GM23338 (cell line): ENCODE data around the gene EXOC6B. TPM values are rescaled to one million over a fixed set of nuclear protein-coding genes. Genes with fewer than 3 reads are reported as not detected.
A peak's percentile ranks its signal among the peaks of the same experiment; 100 is the strongest.

Experiments
- ATAC-seq: fragments of 200-7000 bp; cut with Tn5 transposase; 3 replicates; pipeline ENCODE4 v1.9.1; 2020
- DNase-seq: peaks from one replicate; pipeline ENCODE4 v3.0.0-alpha.2; 2015; ENCODE audit warnings: low spot score
- H2AFZ ChIP-seq: fragments of 200-600 bp; sonication (generic); 2 replicates; pipeline ENCODE4 v1.8.0; 2016; ENCODE audit warnings: antibody characterized with exemption, mild to moderate bottlenecking, moderate library complexity
- H3F3A ChIP-seq: fragments of 200-600 bp; sonication (generic); replicated peaks from 2 replicates; pipeline ENCODE4 v1.8.0; 2017; ENCODE audit warnings: antibody characterized with exemption, mixed run types, low read depth
- H3K27ac ChIP-seq: fragments of 200-600 bp; sonication (generic); 2 replicates; pipeline ENCODE4 v1.6.1; 2016; ENCODE audit warnings: low read depth
- H3K27me3 ChIP-seq: fragments of 200-600 bp; sonication (generic); 2 replicates; pipeline ENCODE4 v1.8.0; 2016; ENCODE audit warnings: mild to moderate bottlenecking, mixed run types, moderate library complexity; ENCODE audit not compliant: insufficient read depth
- H3K36me3 ChIP-seq: fragments of 200-600 bp; sonication (generic); 2 replicates; pipeline ENCODE4 v1.8.0; 2016; ENCODE audit warnings: mild to moderate bottlenecking; ENCODE audit not compliant: insufficient read depth
- H3K4me1 ChIP-seq: fragments of 200-600 bp; sonication (generic); 2 replicates; pipeline ENCODE4 v1.8.0; 2016; ENCODE audit warnings: mild to moderate bottlenecking, moderate library complexity; ENCODE audit not compliant: insufficient read depth
- H3K4me2 ChIP-seq: fragments of 200-600 bp; sonication (generic); 2 replicates; pipeline ENCODE4 v1.7.1; 2017; ENCODE audit warnings: mixed run types
- H3K4me3 ChIP-seq: fragments of 200-600 bp; sonication (generic); 2 replicates; pipeline ENCODE4 v1.6.1; 2016; ENCODE audit warnings: mixed run types
- H3K79me2 ChIP-seq: fragments of 200-600 bp; sonication (generic); replicated peaks from 2 replicates; pipeline ENCODE4 v1.8.0; 2017; ENCODE audit warnings: mild to moderate bottlenecking; ENCODE audit not compliant: insufficient read depth
- H3K9me2 ChIP-seq: fragments of 200-600 bp; sonication (generic); 2 replicates; pipeline ENCODE4 v1.8.0; 2017; ENCODE audit not compliant: insufficient read depth
- H4K20me1 ChIP-seq: fragments of 200-600 bp; sonication (generic); replicated peaks from 2 replicates; pipeline ENCODE4 v1.8.0; 2017; ENCODE audit warnings: mild to moderate bottlenecking; ENCODE audit not compliant: insufficient read depth
- H3K27ac Mint-ChIP-seq: 2 replicates; pipeline ENCODE4 v1.8.0; 2020; ENCODE audit warnings: inconsistent platforms, mild to moderate bottlenecking, moderate library complexity, mixed read lengths
- H3K27me3 Mint-ChIP-seq: 3 replicates; pipeline ENCODE4 v1.8.0; 2022; ENCODE audit warnings: low read depth, mild to moderate bottlenecking, moderate library complexity, mixed read lengths, inconsistent platforms; ENCODE audit not compliant: insufficient read depth, poor library complexity
- H3K36me3 Mint-ChIP-seq: 3 replicates; pipeline ENCODE4 v1.8.0; 2021; ENCODE audit warnings: low read depth, mild to moderate bottlenecking, inconsistent platforms, moderate library complexity, mixed read lengths
- H3K4me1 Mint-ChIP-seq: 3 replicates; pipeline ENCODE4 v1.8.0; 2020; ENCODE audit warnings: mild to moderate bottlenecking, inconsistent platforms, mixed read lengths
- H3K4me3 Mint-ChIP-seq: 3 replicates; pipeline ENCODE4 v1.8.0; 2021; ENCODE audit warnings: moderate library complexity, mild to moderate bottlenecking, inconsistent platforms, mixed read lengths
- H3K9me3 Mint-ChIP-seq: 3 replicates; pipeline ENCODE4 v1.8.0; 2020; ENCODE audit warnings: moderate library complexity, mild to moderate bottlenecking, inconsistent platforms, mixed read lengths
- CREB1 ChIP-seq: fragments of 250-450 bp; sonication (Bioruptor Pico); IDR thresholded peaks from 2 replicates; pipeline ENCODE4 v1.5.0; 2020; ENCODE audit warnings: low read depth, mild to moderate bottlenecking, moderate library complexity
- EZH2 ChIP-seq: fragments of 200-600 bp; sonication (generic); IDR thresholded peaks from one replicate; pipeline ENCODE4 v1.8.0; 2017; ENCODE audit warnings: antibody characterized with exemption, mild to moderate bottlenecking, low read depth; ENCODE audit not compliant: unreplicated experiment
- NANOG ChIP-seq: IDR thresholded peaks from 2 replicates; pipeline ENCODE4 v1.6.1; 2016; ENCODE audit warnings: antibody characterized with exemption, borderline replicate concordance
- POLR2AphosphoS5 ChIP-seq: IDR thresholded peaks from 2 replicates; pipeline ENCODE4 v1.6.1; 2016; ENCODE audit warnings: antibody characterized with exemption, low read depth
- ZNF114 ChIP-seq: fragments of 250-450 bp; sonication (Bioruptor Pico); IDR thresholded peaks from 2 replicates; pipeline ENCODE4 v1.5.0; 2020; ENCODE audit warnings: mild to moderate bottlenecking, moderate library complexity
- polyA plus RNA-seq: library from polyadenylated mRNA; unstranded; fragments of >200 nt; fragmentation: Nextera tagmentation; extraction: Ambion mirVana; gene quantifications from 2 replicates; pipeline ENCODE4 v1.2.1, GENCODE V29; 2016
- total RNA-seq: library from RNA; depleted of rRNA; stranded (reverse); fragments of >200 nt; shearing (Covaris generic); gene quantifications from 2 replicates; pipeline ENCODE4 v1.2.3, GENCODE V29; 2014
- TF ChIP-seq, protein P1 (sequence below): IDR thresholded peaks from 2 replicates; pipeline ENCODE4 v1.6.1; 2016; ENCODE audit warnings: antibody characterized with exemption
- TF ChIP-seq, protein P2 (sequence below), 2 experiments: fragments of 200-600 bp in 1 of 2; sonication (generic) in 1 of 2; conservative IDR thresholded peaks; 2 replicates each; pipeline versions ENCODE4 v1.5.1 to v1.6.1; 2016 to 2017; ENCODE audit warnings: antibody characterized with exemption in 2 of 2, low read depth in 2 of 2, mild to moderate bottlenecking in 2 of 2, moderate library complexity in 1 of 2

Gene EXOC6B
- total and polyA plus RNA-seq, 2 experiments from 2014 or later = 7.2 to 45.9 TPM

DNA sequence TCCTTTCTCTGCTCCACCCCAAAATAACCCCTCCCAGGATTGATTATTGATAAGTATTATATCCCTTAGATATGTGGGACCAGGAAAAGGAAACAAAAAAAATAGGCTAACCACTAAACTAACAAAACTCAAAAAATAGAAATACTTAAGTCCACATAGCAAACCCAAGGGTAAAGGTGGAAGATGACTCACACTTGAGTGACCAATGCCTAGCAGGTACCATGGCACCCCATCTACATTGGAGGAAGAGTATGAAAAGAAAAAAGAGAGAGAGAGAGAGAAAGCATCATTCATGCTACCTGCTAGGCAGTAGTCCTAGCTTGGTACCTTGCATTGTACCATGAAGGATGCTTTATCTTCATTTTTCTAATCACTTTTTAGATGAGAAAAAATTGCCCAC is 6.3 kb downstream of the EXOC6B start:
- Histone ChIP-seq H3K27me3 (no peaks in the 10 kb centered on the region), H3K27ac (no peak overlapping the region), H3K4me2 (no peak overlapping the region), H4K20me1 (no peaks in the 10 kb centered on the region), H3K4me3 (no peak overlapping the region), H3F3A (no peaks in the 10 kb centered on the region), H2AFZ (no peak overlapping the region), H3K36me3 (no peaks in the 10 kb centered on the region), H3K4me1 (peaks cover 13% of the 10 kb centered on the region), H3K79me2 (peaks cover 55% of the 10 kb centered on the region), H3K9me2 (no peaks in the 10 kb centered on the region; the same call in 1 of the 2 replicates)
- Mint-ChIP-seq H3K27me3 (no peaks in the 10 kb centered on the region), H3K27ac (peak overlapping the region; percentile 34; the same call in 1 of the 2 replicates), H3K36me3 (peaks cover 3% of the 10 kb centered on the region; the same call in 2 of the 3 replicates), H3K4me1 (peaks cover 34% of the 10 kb centered on the region), H3K4me3 (no peak overlapping the region), H3K9me3 (no peaks in the 10 kb centered on the region; the same call in 2 of the 3 replicates)
- DNase-seq = no peak
- TF ChIP-seq POLR2AphosphoS5 (no peak), EZH2 (no peak), CREB1 (CRISPR knock-in tag) (no peak), ZNF114 (no peak)
- TF ChIP-seq, protein P1, sequence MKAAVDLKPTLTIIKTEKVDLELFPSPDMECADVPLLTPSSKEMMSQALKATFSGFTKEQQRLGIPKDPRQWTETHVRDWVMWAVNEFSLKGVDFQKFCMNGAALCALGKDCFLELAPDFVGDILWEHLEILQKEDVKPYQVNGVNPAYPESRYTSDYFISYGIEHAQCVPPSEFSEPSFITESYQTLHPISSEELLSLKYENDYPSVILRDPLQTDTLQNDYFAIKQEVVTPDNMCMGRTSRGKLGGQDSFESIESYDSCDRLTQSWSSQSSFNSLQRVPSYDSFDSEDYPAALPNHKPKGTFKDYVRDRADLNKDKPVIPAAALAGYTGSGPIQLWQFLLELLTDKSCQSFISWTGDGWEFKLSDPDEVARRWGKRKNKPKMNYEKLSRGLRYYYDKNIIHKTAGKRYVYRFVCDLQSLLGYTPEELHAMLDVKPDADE = no peak
- ATAC-seq = no peak

DNA sequence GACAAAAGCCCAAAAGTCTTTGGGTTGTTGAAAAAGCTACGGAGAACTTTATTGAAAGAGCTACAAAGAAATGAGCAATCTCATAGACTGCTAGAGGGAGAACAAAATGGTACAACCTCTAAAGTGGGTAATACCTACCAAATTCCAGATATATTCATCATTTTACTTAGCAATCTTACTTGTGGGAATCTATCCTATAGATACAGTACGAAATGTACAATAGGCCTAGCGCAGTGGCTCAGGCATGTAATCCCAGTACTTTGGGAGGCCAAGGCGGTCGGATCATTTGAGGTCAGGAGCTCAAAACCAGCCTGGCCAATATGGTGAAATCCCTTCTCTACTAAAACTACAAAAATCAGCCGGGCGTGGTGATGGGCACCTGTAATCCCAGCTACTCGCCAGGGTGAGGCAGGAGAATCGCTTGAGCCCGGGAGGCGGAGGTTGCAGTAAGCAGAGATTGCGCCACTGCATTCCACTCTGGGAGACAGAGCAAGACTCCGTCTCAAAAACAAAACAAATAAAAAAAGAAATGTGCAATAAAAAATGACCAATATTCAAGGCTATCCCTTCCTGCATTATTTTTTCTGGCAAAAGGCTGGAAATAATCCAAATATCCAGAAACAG is 10.1 kb downstream of the EXOC6B start:
- Histone ChIP-seq H3K9me2 (no peaks in the 10 kb centered on the region), H3F3A (no peaks in the 10 kb centered on the region), H3K4me1 (peaks cover under 1% of the 10 kb centered on the region; the same call in 1 of the 2 replicates), H3K27me3 (no peaks in the 10 kb centered on the region), H3K4me3 (no peak overlapping the region), H2AFZ (no peak overlapping the region), H3K79me2 (peaks cover 54% of the 10 kb centered on the region), H3K27ac (no peak overlapping the region), H3K4me2 (no peak overlapping the region), H4K20me1 (no peaks in the 10 kb centered on the region), H3K36me3 (no peaks in the 10 kb centered on the region)
- DNase-seq = peak; percentile 84
- TF ChIP-seq NANOG (no peak), ZNF114 (no peak)
- TF ChIP-seq, protein P2, sequence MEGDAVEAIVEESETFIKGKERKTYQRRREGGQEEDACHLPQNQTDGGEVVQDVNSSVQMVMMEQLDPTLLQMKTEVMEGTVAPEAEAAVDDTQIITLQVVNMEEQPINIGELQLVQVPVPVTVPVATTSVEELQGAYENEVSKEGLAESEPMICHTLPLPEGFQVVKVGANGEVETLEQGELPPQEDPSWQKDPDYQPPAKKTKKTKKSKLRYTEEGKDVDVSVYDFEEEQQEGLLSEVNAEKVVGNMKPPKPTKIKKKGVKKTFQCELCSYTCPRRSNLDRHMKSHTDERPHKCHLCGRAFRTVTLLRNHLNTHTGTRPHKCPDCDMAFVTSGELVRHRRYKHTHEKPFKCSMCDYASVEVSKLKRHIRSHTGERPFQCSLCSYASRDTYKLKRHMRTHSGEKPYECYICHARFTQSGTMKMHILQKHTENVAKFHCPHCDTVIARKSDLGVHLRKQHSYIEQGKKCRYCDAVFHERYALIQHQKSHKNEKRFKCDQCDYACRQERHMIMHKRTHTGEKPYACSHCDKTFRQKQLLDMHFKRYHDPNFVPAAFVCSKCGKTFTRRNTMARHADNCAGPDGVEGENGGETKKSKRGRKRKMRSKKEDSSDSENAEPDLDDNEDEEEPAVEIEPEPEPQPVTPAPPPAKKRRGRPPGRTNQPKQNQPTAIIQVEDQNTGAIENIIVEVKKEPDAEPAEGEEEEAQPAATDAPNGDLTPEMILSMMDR (conservative IDR thresholded peaks at IDR 0.05; ENCODE audit: low read depth in 2 of 2) = peak; percentile 67
- no peak overlapping the region; the same call in 1 of the 2 replicates for H3K27ac Mint-ChIP-seq
- no peaks in the 10 kb centered on the region; the same call in 2 of the 3 replicates for H3K9me3 Mint-ChIP-seq
- H3K36me3 Mint-ChIP-seq = peaks cover under 1% of the 10 kb centered on the region; the same call in 1 of the 3 replicates
- peaks cover 17% of the 10 kb centered on the region; the same call in 2 of the 3 replicates for H3K4me1 Mint-ChIP-seq
- H3K27me3 Mint-ChIP-seq = no peaks in the 10 kb centered on the region
- no peak overlapping the region for H3K4me3 Mint-ChIP-seq
- peak; percentile 76 for ATAC-seq
